K562 (cell line): Measurements from ENCODE around the gene SNX17.

ENCODE experiments used
- CREM ChIP-seq: IDR thresholded peaks from 2 replicates; pipeline ENCODE4 v1.6.1; 2014; ENCODE audit warnings: antibody characterized with exemption, low read depth
- EZH2 ChIP-seq: IDR thresholded peaks from 2 replicates; pipeline ENCODE4 v1.6.1; 2012; ENCODE audit warnings: low read depth, mild to moderate bottlenecking, inconsistent platforms, low read length, borderline replicate concordance
- FOXM1 ChIP-seq, 2 experiments: fragments of 450-650 bp in 1 of 2; sonication (generic) in 1 of 2; formaldehyde crosslinking in 1 of 2; IDR thresholded peaks; 2 replicates each; pipeline versions ENCODE4 v1.6.1 to v1.9.0; 2017 to 2022; ENCODE audit warnings: low read depth in 2 of 2, mild to moderate bottlenecking in 2 of 2, missing genetic modification reagents in 1 of 2, moderate library complexity in 1 of 2
- ZBTB8A ChIP-seq: fragments of 450-650 bp; IDR thresholded peaks from 2 replicates; pipeline ENCODE4 v1.6.1; 2018; ENCODE audit warnings: mild to moderate bottlenecking, moderate library complexity; ENCODE audit not compliant: partially characterized antibody
- TF ChIP-seq, protein P1 (sequence below), 3 experiments: IDR thresholded peaks in 2 of 3; conservative IDR thresholded peaks in 1 of 3; 2 replicates each; pipeline ENCODE4 v1.5.1; 2011 to 2012; ENCODE audit warnings: low read length in 3 of 3, mild to moderate bottlenecking in 3 of 3, control low read depth in 2 of 3, improper control_type of control experiment in 1 of 3, inconsistent platforms in 1 of 3, low read depth in 1 of 3, mixed read lengths in 1 of 3, moderate library complexity in 1 of 3; ENCODE audit not compliant: insufficient read depth in 2 of 3

GRCh38 chr2:27379383-27379835, 9.0 kb downstream of the SNX17 start:
- no peak for TF ChIP-seq EZH2
- TF ChIP-seq FOXM1 (IDR thresholded peaks at IDR 0.05; ENCODE audit: low read depth), result no peak
- TF ChIP-seq FOXM1 (CRISPR knock-in tag; IDR thresholded peaks at IDR 0.05; ENCODE audit: low read depth), result no peak
- no peak for TF ChIP-seq CREM
- TF ChIP-seq, protein P1, sequence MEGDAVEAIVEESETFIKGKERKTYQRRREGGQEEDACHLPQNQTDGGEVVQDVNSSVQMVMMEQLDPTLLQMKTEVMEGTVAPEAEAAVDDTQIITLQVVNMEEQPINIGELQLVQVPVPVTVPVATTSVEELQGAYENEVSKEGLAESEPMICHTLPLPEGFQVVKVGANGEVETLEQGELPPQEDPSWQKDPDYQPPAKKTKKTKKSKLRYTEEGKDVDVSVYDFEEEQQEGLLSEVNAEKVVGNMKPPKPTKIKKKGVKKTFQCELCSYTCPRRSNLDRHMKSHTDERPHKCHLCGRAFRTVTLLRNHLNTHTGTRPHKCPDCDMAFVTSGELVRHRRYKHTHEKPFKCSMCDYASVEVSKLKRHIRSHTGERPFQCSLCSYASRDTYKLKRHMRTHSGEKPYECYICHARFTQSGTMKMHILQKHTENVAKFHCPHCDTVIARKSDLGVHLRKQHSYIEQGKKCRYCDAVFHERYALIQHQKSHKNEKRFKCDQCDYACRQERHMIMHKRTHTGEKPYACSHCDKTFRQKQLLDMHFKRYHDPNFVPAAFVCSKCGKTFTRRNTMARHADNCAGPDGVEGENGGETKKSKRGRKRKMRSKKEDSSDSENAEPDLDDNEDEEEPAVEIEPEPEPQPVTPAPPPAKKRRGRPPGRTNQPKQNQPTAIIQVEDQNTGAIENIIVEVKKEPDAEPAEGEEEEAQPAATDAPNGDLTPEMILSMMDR (IDR thresholded peaks at IDR 0.05 in 2 of 3, conservative IDR thresholded peaks at IDR 0.05 in 1 of 3; ENCODE audit: insufficient read depth in 2 of 3, low read depth in 1 of 3, low read length in 3 of 3), result no peak
- no peak for TF ChIP-seq ZBTB8A
